ENCODE results near the gene CCDC172. TPM values are rescaled to one million over a fixed set of nuclear protein-coding genes. Genes with fewer than 3 reads are reported as not detected.

Gene CCDC172
- total and polyA plus RNA-seq, 2 of the 4 experiments (the other 2 are of a cell fraction), result not detected

DNA sequence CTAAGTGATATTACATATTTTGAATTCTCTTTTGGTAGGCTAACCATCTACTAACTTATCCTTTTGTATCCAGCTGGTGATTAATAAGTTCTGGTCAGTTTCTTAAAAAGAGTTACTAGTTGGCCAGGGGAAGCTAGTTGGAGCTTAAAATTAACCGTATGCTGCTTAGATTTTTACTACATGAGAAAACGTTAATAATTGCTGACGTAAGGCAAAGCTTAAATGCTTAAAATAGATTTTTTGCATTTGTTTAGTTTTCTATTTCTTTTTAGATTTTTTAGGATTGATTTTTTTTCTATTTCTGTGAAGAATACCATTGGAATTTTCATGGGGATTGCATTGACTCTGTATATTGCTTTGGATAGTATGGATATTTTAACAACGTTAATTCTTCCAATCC lies 32.6 kb downstream of the CCDC172 start:
- Histone ChIP-seq H4K20me1 (ENCODE audit: insufficient read depth, low read length) (no peaks in the 10 kb centered on the region), H2AK5ac (ENCODE audit: low read depth, low read length) (no peak overlapping the region), H3K36me3 (ENCODE audit: control insufficient read depth, insufficient read depth, low read length) (no peaks in the 10 kb centered on the region), H2BK15ac (ENCODE audit: low read depth, low read length) (no peak overlapping the region), H4K91ac (ENCODE audit: insufficient read depth, low read depth, low read length) (no peak overlapping the region), H3K56ac (ENCODE audit: extremely low read depth, insufficient read depth, low read length) (no peak overlapping the region), H4K5ac (ENCODE audit: low read depth, low read length) (no peak overlapping the region), H3K4ac (ENCODE audit: low read depth, low read length) (no peak overlapping the region), H2AFZ (replicated peaks; ENCODE audit: low read length, poor library complexity) (no peak overlapping the region), H4K8ac (ENCODE audit: low read depth in 2 of 2, low read length in 2 of 2) (no peak overlapping the region), H3K27me3 (ENCODE audit: control insufficient read depth, insufficient read depth, low read length) (no peaks in the 10 kb centered on the region), H3K14ac (replicated peaks; ENCODE audit: low read depth, low read length) (no peak overlapping the region), H3K9me3 (ENCODE audit: control insufficient read depth, insufficient read depth, low read length) (no peaks in the 10 kb centered on the region), H2BK20ac (ENCODE audit: low read depth, low read length) (no peak overlapping the region), H3K4me1 (ENCODE audit: control insufficient read depth, insufficient read depth, low read length) (no peaks in the 10 kb centered on the region), H2BK120ac (ENCODE audit: low read depth, low read length) (no peak overlapping the region), H2BK5ac (ENCODE audit: low read depth, low read length, poor library complexity, severe bottlenecking) (no peak overlapping the region), H3K79me1 (ENCODE audit: low read depth in 1 of 2, low read length in 2 of 2) (no peaks in the 10 kb centered on the region), H3K4me2 (ENCODE audit: low read depth, low read length) (no peak overlapping the region), H3K9me1 (ENCODE audit: insufficient read depth, low read length) (no peaks in the 10 kb centered on the region), H3K23ac (ENCODE audit: low read depth, low read length) (no peak overlapping the region), H3K18ac (ENCODE audit: low read depth, low read length) (no peak overlapping the region), H2AK9ac (replicated peaks; ENCODE audit: low read depth, low read length, poor library complexity) (no peak overlapping the region), H3K4me3 (ENCODE audit: insufficient read depth, low read depth, low read length) (no peak overlapping the region), H3K27ac (ENCODE audit: insufficient read depth, low read length) (no peak overlapping the region), H3K9ac (ENCODE audit: low read depth, low read length) (no peak overlapping the region)
- no peak for DNase-seq
- intact Hi-C loops (cut with micrococcal nuclease), result no loop called here
- ATAC-seq (ENCODE audit: low read depth), result no peak
- ChIA-PET CTCF (no interaction called here), POLR2A (ENCODE audit: unreplicated experiment) (no interaction called here)
- dilution Hi-C loops (cut with HindIII; ENCODE audit: low sequenced_read_pairs, unreplicated experiment), result no loop called here
- TF ChIP-seq MAFK (IDR thresholded peaks at IDR 0.05; ENCODE audit: low read depth, low read length) (peak; percentile 64), SMC3 (IDR thresholded peaks at IDR 0.05; ENCODE audit: low read depth, low read length) (no peak)
- WGBS, 2 experiments (ENCODE audit: extremely low coverage in 2 of 2, insufficient read length in 1 of 2), result no CpG with 5 or more reads among the region's 4 CpGs
- no TSS peak for BruUV-seq (replicated peaks)
- in situ Hi-C loops (cut with MboI; ENCODE audit: low sequenced_read_pairs), result no loop called here

All from IMR-90 (cell line).